ENCODE results near the gene C9orf85.

C9orf85 gene

GRCh38 chr9:71909887-71910649 lies 1.4 kb upstream of the C9orf85 start:
- peaks cover 24% of the 10 kb centered on the region for H3K4me1 ChIP-seq (ENCODE audit: control insufficient read depth, insufficient read depth, low read length)
- no peaks in the 10 kb centered on the region for H3K9me3 ChIP-seq (replicated peaks; ENCODE audit: low read length)
- peak overlapping the region; percentile 87 for H3K4me3 ChIP-seq (ENCODE audit: low read length)
- no peaks in the 10 kb centered on the region for H3K36me3 ChIP-seq (ENCODE audit: insufficient read depth, low read length)
- peak overlapping the region; percentile 82 for H3K9ac ChIP-seq (ENCODE audit: low read depth, low read length)
- peak overlapping the region; percentile 82 for H3K4me2 ChIP-seq (ENCODE audit: low read length)
- no peaks in the 10 kb centered on the region for H3K27me3 ChIP-seq (ENCODE audit: control insufficient read depth, insufficient read depth, low read length)

GRCh38 chr9:71910650-71911060 lies 784 bp upstream of the C9orf85 start:
- H3K9ac ChIP-seq (ENCODE audit: low read depth, low read length) = peak overlapping the region; percentile 82
- peak overlapping the region; percentile 87 for H3K4me3 ChIP-seq (ENCODE audit: low read length)
- H3K4me2 ChIP-seq (ENCODE audit: low read length) = peak overlapping the region; percentile 82
- no peaks in the 10 kb centered on the region for H3K9me3 ChIP-seq (replicated peaks; ENCODE audit: low read length)
- H3K36me3 ChIP-seq (ENCODE audit: insufficient read depth, low read length) = no peaks in the 10 kb centered on the region
- H3K4me1 ChIP-seq (ENCODE audit: control insufficient read depth, insufficient read depth, low read length) = peaks cover 24% of the 10 kb centered on the region
- no peaks in the 10 kb centered on the region for H3K27me3 ChIP-seq (ENCODE audit: control insufficient read depth, insufficient read depth, low read length)

GRCh38 chr9:71911908-71912335 lies 483 bp downstream of the C9orf85 start:
- Histone ChIP-seq H3K9ac (ENCODE audit: low read depth, low read length) (peak overlapping the region; percentile 85), H3K4me1 (ENCODE audit: control insufficient read depth, insufficient read depth, low read length) (peaks cover 24% of the 10 kb centered on the region), H3K36me3 (ENCODE audit: insufficient read depth, low read length) (no peaks in the 10 kb centered on the region), H3K4me2 (ENCODE audit: low read length) (peak overlapping the region; percentile 81), H3K27me3 (ENCODE audit: control insufficient read depth, insufficient read depth, low read length) (no peaks in the 10 kb centered on the region), H3K4me3 (ENCODE audit: low read length) (peak overlapping the region; percentile 87), H3K9me3 (replicated peaks; ENCODE audit: low read length) (no peaks in the 10 kb centered on the region)

DNA sequence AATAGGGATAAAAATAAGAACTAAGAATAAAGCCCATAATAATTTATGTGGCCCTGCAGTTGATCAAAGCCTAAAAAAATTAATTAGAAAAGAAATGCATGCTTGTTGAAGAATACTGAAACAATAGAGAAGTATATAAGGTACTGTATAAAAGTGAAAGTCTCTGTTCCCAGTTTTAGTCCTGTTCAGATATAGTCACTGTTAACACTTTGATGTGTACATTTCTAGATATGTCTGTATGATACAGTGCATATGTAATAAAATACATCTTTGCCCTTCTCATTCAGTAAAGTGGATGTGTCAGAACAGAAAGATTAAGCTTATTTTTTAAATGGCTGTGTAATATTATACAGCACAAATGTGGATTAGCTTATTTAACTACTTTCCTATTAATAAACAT lies 4.1 kb downstream of the C9orf85 start:
- H3K9ac ChIP-seq (ENCODE audit: low read depth, low read length) = no peak overlapping the region
- H3K9me3 ChIP-seq (replicated peaks; ENCODE audit: low read length) = no peaks in the 10 kb centered on the region
- no peaks in the 10 kb centered on the region for H3K27me3 ChIP-seq (ENCODE audit: control insufficient read depth, insufficient read depth, low read length)

DNA sequence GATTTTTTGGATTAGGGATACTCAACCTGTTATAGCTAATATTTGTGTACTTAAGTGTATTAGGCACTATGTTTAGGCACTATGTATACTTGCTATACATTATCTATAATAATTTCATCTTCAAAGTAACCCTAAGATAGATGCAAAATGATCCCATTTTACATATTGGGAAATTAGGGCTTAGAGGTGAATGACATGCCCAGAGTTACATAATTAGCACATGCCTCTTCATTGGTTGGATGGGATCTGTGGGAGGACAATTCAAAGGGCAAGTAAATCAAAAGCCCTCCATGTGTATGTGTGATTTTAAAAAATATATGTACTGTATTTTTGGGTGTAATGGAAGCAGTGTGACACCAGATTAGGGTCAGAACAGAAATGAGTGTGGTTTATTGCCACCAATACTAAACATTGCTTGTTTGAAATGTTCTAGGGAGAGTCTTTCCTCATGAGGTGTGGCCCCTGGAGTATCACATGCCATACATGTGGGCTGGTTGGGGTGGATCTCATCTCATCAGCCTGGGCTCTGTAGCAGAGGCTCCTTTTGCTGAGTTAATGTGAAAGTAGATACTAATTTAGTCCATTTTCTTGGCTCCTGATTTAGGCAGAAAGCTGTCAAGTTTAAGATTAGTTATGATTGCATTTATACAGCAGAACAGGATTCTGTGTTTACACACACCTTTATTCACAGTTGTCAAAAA lies 5.5 kb downstream of the C9orf85 start:
- H3K4me3 ChIP-seq (ENCODE audit: low read length) = no peak overlapping the region
- no peak overlapping the region for H3K9ac ChIP-seq (ENCODE audit: low read depth, low read length)
- no peaks in the 10 kb centered on the region for H3K9me3 ChIP-seq (replicated peaks; ENCODE audit: low read length)
- no peaks in the 10 kb centered on the region for H3K27me3 ChIP-seq (ENCODE audit: control insufficient read depth, insufficient read depth, low read length)
- peaks cover 2% of the 10 kb centered on the region for H3K36me3 ChIP-seq (ENCODE audit: insufficient read depth, low read length)
- no peak overlapping the region for H3K4me2 ChIP-seq (ENCODE audit: low read length)
- H3K4me1 ChIP-seq (ENCODE audit: control insufficient read depth, insufficient read depth, low read length) = peaks cover 18% of the 10 kb centered on the region

More for the DNA sequence above, 4.1 kb downstream of the C9orf85 start:
- peaks cover 1% of the 10 kb centered on the region for H3K36me3 ChIP-seq (ENCODE audit: insufficient read depth, low read length)
- peaks cover 13% of the 10 kb centered on the region for H3K4me1 ChIP-seq (ENCODE audit: control insufficient read depth, insufficient read depth, low read length)
- H3K4me2 ChIP-seq (ENCODE audit: low read length) = no peak overlapping the region
- no peak overlapping the region for H3K4me3 ChIP-seq (ENCODE audit: low read length)

DNA sequence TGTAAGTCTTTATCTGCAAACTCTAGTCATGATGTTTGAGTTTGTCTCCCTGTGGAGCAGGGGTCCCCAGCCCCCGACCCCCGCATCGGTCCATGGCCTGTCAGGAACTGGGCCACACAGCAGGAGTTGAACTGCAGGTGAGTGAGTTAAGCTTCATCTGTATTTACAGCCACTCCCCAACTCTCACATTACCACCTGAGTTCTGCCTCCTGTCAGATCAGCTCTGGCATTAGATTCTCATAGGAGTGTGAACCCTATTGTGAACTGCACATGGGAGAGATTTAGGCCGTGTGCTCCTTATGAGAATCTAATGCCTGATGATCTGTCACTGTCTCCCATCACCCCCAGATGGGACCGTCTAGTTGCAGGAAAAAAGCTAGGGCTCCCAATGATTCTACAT lies 7.0 kb downstream of the C9orf85 start:
- Histone ChIP-seq H3K9me3 (replicated peaks; ENCODE audit: low read length) (no peaks in the 10 kb centered on the region), H3K36me3 (ENCODE audit: insufficient read depth, low read length) (peaks cover 2% of the 10 kb centered on the region), H3K4me3 (ENCODE audit: low read length) (no peak overlapping the region), H3K4me2 (ENCODE audit: low read length) (no peak overlapping the region), H3K27me3 (ENCODE audit: control insufficient read depth, insufficient read depth, low read length) (no peaks in the 10 kb centered on the region), H3K4me1 (ENCODE audit: control insufficient read depth, insufficient read depth, low read length) (peaks cover 6% of the 10 kb centered on the region), H3K9ac (ENCODE audit: low read depth, low read length) (no peak overlapping the region)

- peaks cover 2% of the 10 kb centered on the region for H3K36me3 ChIP-seq (ENCODE audit: insufficient read depth, low read length)
- no peak overlapping the region for H3K4me3 ChIP-seq (ENCODE audit: low read length)
- H3K9ac ChIP-seq (ENCODE audit: low read depth, low read length) = no peak overlapping the region
- no peaks in the 10 kb centered on the region for H3K9me3 ChIP-seq (replicated peaks; ENCODE audit: low read length)
- no peaks in the 10 kb centered on the region for H3K27me3 ChIP-seq (ENCODE audit: control insufficient read depth, insufficient read depth, low read length)
- no peak overlapping the region for H3K4me2 ChIP-seq (ENCODE audit: low read length)
- H3K4me1 ChIP-seq (ENCODE audit: control insufficient read depth, insufficient read depth, low read length) = peaks cover 5% of the 10 kb centered on the region
Observed at GRCh38 chr9:71920456-71921189, 9.2 kb downstream of the C9orf85 start.

GRCh38 chr9:71921190-71921814 lies 9.9 kb downstream of the C9orf85 start:
- Histone ChIP-seq H3K4me1 (ENCODE audit: control insufficient read depth, insufficient read depth, low read length) (peaks cover 5% of the 10 kb centered on the region), H3K4me2 (ENCODE audit: low read length) (no peak overlapping the region), H3K9me3 (replicated peaks; ENCODE audit: low read length) (no peaks in the 10 kb centered on the region), H3K4me3 (ENCODE audit: low read length) (no peak overlapping the region), H3K36me3 (ENCODE audit: insufficient read depth, low read length) (peaks cover 2% of the 10 kb centered on the region), H3K9ac (ENCODE audit: low read depth, low read length) (no peak overlapping the region), H3K27me3 (ENCODE audit: control insufficient read depth, insufficient read depth, low read length) (no peaks in the 10 kb centered on the region)

DNA sequence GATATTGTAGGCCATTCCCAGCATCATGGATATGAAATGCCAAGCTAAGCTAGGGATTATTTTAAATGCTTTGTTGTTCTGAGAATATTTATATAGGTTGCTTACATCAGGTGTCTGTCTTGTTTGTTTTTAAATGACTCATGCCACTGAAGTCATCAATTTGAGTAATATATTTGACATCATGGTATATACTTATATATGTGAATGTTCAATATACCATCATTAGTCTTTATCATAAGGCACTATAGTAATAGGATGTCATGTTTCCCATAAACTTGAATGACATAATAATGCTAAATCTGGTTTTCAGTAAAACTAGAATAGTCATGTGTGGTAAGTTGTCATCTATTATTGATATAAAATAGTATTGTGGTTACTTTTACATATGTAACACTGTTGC lies 13.1 kb downstream of the C9orf85 start:
- no peak overlapping the region for H3K4me2 ChIP-seq (ENCODE audit: low read length)
- no peak overlapping the region for H3K9ac ChIP-seq (ENCODE audit: low read depth, low read length)
- no peaks in the 10 kb centered on the region for H3K9me3 ChIP-seq (replicated peaks; ENCODE audit: low read length)
- no peaks in the 10 kb centered on the region for H3K27me3 ChIP-seq (ENCODE audit: control insufficient read depth, insufficient read depth, low read length)
- H3K36me3 ChIP-seq (ENCODE audit: insufficient read depth, low read length) = peaks cover 2% of the 10 kb centered on the region
- peaks cover 22% of the 10 kb centered on the region for H3K4me1 ChIP-seq (ENCODE audit: control insufficient read depth, insufficient read depth, low read length)
- no peak overlapping the region for H3K4me3 ChIP-seq (ENCODE audit: low read length)

- Histone ChIP-seq H3K9ac (ENCODE audit: low read depth, low read length) (no peak overlapping the region), H3K36me3 (ENCODE audit: insufficient read depth, low read length) (no peaks in the 10 kb centered on the region), H3K4me2 (ENCODE audit: low read length) (no peak overlapping the region), H3K27me3 (ENCODE audit: control insufficient read depth, insufficient read depth, low read length) (no peaks in the 10 kb centered on the region), H3K4me3 (ENCODE audit: low read length) (no peak overlapping the region), H3K4me1 (ENCODE audit: control insufficient read depth, insufficient read depth, low read length) (peaks cover 32% of the 10 kb centered on the region), H3K9me3 (replicated peaks; ENCODE audit: low read length) (no peaks in the 10 kb centered on the region)
Observed at GRCh38 chr9:71925834-71926233, 14.4 kb downstream of the C9orf85 start.

GRCh38 chr9:71928376-71928775 lies 16.9 kb downstream of the C9orf85 start:
- peaks cover 27% of the 10 kb centered on the region for H3K4me1 ChIP-seq (ENCODE audit: control insufficient read depth, insufficient read depth, low read length)
- H3K36me3 ChIP-seq (ENCODE audit: insufficient read depth, low read length) = peaks cover 3% of the 10 kb centered on the region
- no peak overlapping the region for H3K9ac ChIP-seq (ENCODE audit: low read depth, low read length)
- H3K4me3 ChIP-seq (ENCODE audit: low read length) = no peak overlapping the region
- no peak overlapping the region for H3K4me2 ChIP-seq (ENCODE audit: low read length)
- H3K27me3 ChIP-seq (ENCODE audit: control insufficient read depth, insufficient read depth, low read length) = no peaks in the 10 kb centered on the region
- no peaks in the 10 kb centered on the region for H3K9me3 ChIP-seq (replicated peaks; ENCODE audit: low read length)
